HepG2 (cell line): ENCODE results near the gene PLBD2. TPM values are rescaled to one million over a fixed set of nuclear protein-coding genes. Genes with fewer than 3 reads are reported as not detected.
A peak's percentile ranks its signal among the peaks of the same experiment; 100 is the strongest.

ENCODE experiments used
- ATF1 ChIP-seq: IDR thresholded peaks from 2 replicates; pipeline ENCODE4 v1.6.1; 2016; ENCODE audit warnings: mild to moderate bottlenecking, control low read depth
- BCL3 ChIP-seq: sonication (generic); formaldehyde crosslinking; IDR thresholded peaks from 2 replicates; pipeline ENCODE4 v1.5.1; 2020; ENCODE audit warnings: mild to moderate bottlenecking, missing genetic modification reagents, moderate library complexity
- CTCF ChIP-seq: sonication (generic); formaldehyde crosslinking; IDR thresholded peaks from 2 replicates; pipeline ENCODE4 v1.5.0; 2020; ENCODE audit warnings: mild to moderate bottlenecking, missing genetic modification reagents, moderate library complexity
- ELF4 ChIP-seq: sonication (generic); formaldehyde crosslinking; IDR thresholded peaks from 2 replicates; pipeline ENCODE4 v1.5.0; 2020; ENCODE audit warnings: missing genetic modification reagents, mild to moderate bottlenecking, moderate library complexity, borderline replicate concordance
- HCFC1 ChIP-seq: fragments of 150-350 bp; IDR thresholded peaks from 2 replicates; pipeline ENCODE4 v1.6.1; 2014; ENCODE audit warnings: low read depth, low read length
- KDM6A ChIP-seq: IDR thresholded peaks from 2 replicates; pipeline ENCODE4 v1.6.1; 2016; ENCODE audit warnings: low read depth
- MYNN ChIP-seq: sonication (generic); formaldehyde crosslinking; IDR thresholded peaks from 2 replicates; pipeline ENCODE4 v1.4.0; 2020; ENCODE audit warnings: mild to moderate bottlenecking, low read depth, missing genetic modification reagents
- NFIC ChIP-seq: IDR thresholded peaks from 2 replicates; pipeline ENCODE4 v1.6.1; 2012; ENCODE audit warnings: mild to moderate bottlenecking, low read length, inconsistent platforms
- NFKB2 ChIP-seq: sonication (generic); formaldehyde crosslinking; IDR thresholded peaks from 2 replicates; pipeline ENCODE4 v1.4.0; 2020; ENCODE audit warnings: missing genetic modification reagents, borderline replicate concordance
- NFYC ChIP-seq: IDR thresholded peaks from 2 replicates; pipeline ENCODE4 v1.6.1; 2016; ENCODE audit warnings: missing genetic modification reagents, missing compliant biosample characterization
- NRL ChIP-seq: sonication (generic); formaldehyde crosslinking; IDR thresholded peaks from 2 replicates; pipeline ENCODE4 v1.5.0; 2020; ENCODE audit warnings: missing genetic modification reagents, mild to moderate bottlenecking, moderate library complexity, borderline replicate concordance
- ONECUT2 ChIP-seq: sonication (generic); formaldehyde crosslinking; IDR thresholded peaks from 2 replicates; pipeline ENCODE4 v1.4.0; 2020; ENCODE audit warnings: missing genetic modification reagents
- PHF5A ChIP-seq: IDR thresholded peaks from one replicate; pipeline ENCODE4 v1.6.1; 2018; ENCODE audit warnings: low read depth, missing genetic modification reagents; ENCODE audit not compliant: unreplicated experiment
- RFXAP ChIP-seq: sonication (generic); formaldehyde crosslinking; IDR thresholded peaks from 2 replicates; pipeline ENCODE4 v1.4.0; 2020; ENCODE audit warnings: missing genetic modification reagents, borderline replicate concordance
- RNF219 ChIP-seq: sonication (generic); formaldehyde crosslinking; IDR thresholded peaks from 2 replicates; pipeline ENCODE4 v1.5.0; 2020; ENCODE audit warnings: mild to moderate bottlenecking, missing genetic modification reagents
- SIN3B ChIP-seq: fragments of 150-350 bp; IDR thresholded peaks from 2 replicates; pipeline ENCODE4 v1.6.1; 2014; ENCODE audit warnings: low read length
- SIX1 ChIP-seq: sonication (generic); formaldehyde crosslinking; IDR thresholded peaks from 2 replicates; pipeline ENCODE4 v1.4.0; 2020; ENCODE audit warnings: missing genetic modification reagents, borderline replicate concordance
- SOX13 ChIP-seq, 3 experiments: fragments of 450-650 bp in 1 of 3; sonication (generic) in 1 of 3; formaldehyde crosslinking in 1 of 3; IDR thresholded peaks in 2 of 3; conservative IDR thresholded peaks in 1 of 3; 2 replicates each; pipeline versions ENCODE4 v1.5.0 to v1.6.1; 2016 to 2020; ENCODE audit warnings: antibody characterized with exemption in 1 of 3, mild to moderate bottlenecking in 1 of 3, missing compliant biosample characterization in 1 of 3, missing genetic modification reagents in 1 of 3, moderate library complexity in 1 of 3
- TFDP1 ChIP-seq: IDR thresholded peaks from 2 replicates; pipeline ENCODE4 v1.6.1; 2016; ENCODE audit warnings: missing compliant biosample characterization, missing genetic modification reagents, borderline replicate concordance
- ZMAT5 ChIP-seq: sonication (generic); formaldehyde crosslinking; IDR thresholded peaks from 2 replicates; pipeline ENCODE4 v1.5.0; 2020; ENCODE audit warnings: mild to moderate bottlenecking, low read depth, missing genetic modification reagents, borderline replicate concordance
- ZNF616 ChIP-seq: sonication (generic); formaldehyde crosslinking; IDR thresholded peaks from 2 replicates; pipeline ENCODE4 v1.5.0; 2020; ENCODE audit warnings: low read depth, mild to moderate bottlenecking, missing genetic modification reagents
- ZSCAN21 ChIP-seq: sonication (generic); formaldehyde crosslinking; IDR thresholded peaks from 2 replicates; pipeline ENCODE4 v1.8.0; 2022; ENCODE audit warnings: mild to moderate bottlenecking, missing genetic modification reagents, moderate library complexity, borderline replicate concordance
- polyA plus RNA-seq, 8 experiments: library from polyadenylated mRNA; depleted of rRNA in 3 of 8; stranded (reverse) in 7 of 8; unstranded in 1 of 8; fragments of >200 nt; fragmentation: Illumina TruSeq in 4 of 8; extraction: Trizol in 4 of 8; gene quantifications; 2 replicates each; pipeline versions ENCODE4 v1.2.1 to v1.2.3, GENCODE V29; 2011 to 2016; ENCODE audit warnings: low read depth in 4 of 8, missing spikeins in 1 of 8, mixed read lengths in 1 of 8; ENCODE audit not compliant: insufficient read depth in 1 of 8
- total RNA-seq, 5 experiments: library from RNA; depleted of rRNA; stranded (reverse); fragments of >200 nt; fragmentation: Illumina TruSeq; extraction: Trizol; gene quantifications; 2 replicates each; pipeline ENCODE4 v1.2.3, GENCODE V29; 2016; ENCODE audit warnings: low read depth in 1 of 5

Gene PLBD2
- total and polyA plus RNA-seq, 2 of the 13 experiments (the other 11 are each of a cell fraction or from before 2014, with no cell fraction given): 6.7 to 8.5 TPM

- TF ChIP-seq NFKB2 (CRISPR knock-in tag): peak; percentile 81; the same call in 1 of the 2 replicates
- no peak for TF ChIP-seq MYNN
- no peak for TF ChIP-seq SIX1 (CRISPR knock-in tag)
- peak; percentile 58; the same call in 1 of the 2 replicates for TF ChIP-seq NRL
- TF ChIP-seq ELF4 (CRISPR knock-in tag): no peak; the same call in 1 of the 2 replicates
- no peak for TF ChIP-seq HCFC1
- no peak for TF ChIP-seq SIN3B
- TF ChIP-seq ONECUT2 (CRISPR knock-in tag): no peak
- no peak for TF ChIP-seq PHF5A
- no peak for TF ChIP-seq ZMAT5 (CRISPR knock-in tag)
- no peak for TF ChIP-seq ATF1 (CRISPR knock-in tag)
- TF ChIP-seq TFDP1 (CRISPR knock-in tag): peak; percentile 81; the same call in 1 of the 2 replicates
- TF ChIP-seq RFXAP (CRISPR knock-in tag): 0 out of 2 replicates have a peak, but pooled peaks have one; percentile 35
- no peak for TF ChIP-seq CTCF (CRISPR knock-in tag)
- peak; percentile 86; the same call in 1 of the 2 replicates for TF ChIP-seq BCL3 (CRISPR knock-in tag)
- peak; percentile 54; the same call in 1 of the 2 replicates for TF ChIP-seq ZSCAN21 (CRISPR knock-in tag)
- no peak for TF ChIP-seq NFIC
- no peak for TF ChIP-seq ZNF616 (CRISPR knock-in tag)
- no peak for TF ChIP-seq KDM6A (CRISPR knock-in tag)
- TF ChIP-seq NFYC (CRISPR knock-in tag): no peak
- TF ChIP-seq SOX13 (IDR thresholded peaks at IDR 0.05): no peak
- TF ChIP-seq SOX13 (CRISPR knock-in tag; conservative IDR thresholded peaks at IDR 0.05 in 1 of 2, IDR thresholded peaks at IDR 0.05 in 1 of 2): no peak; a peak in 1 of 4 replicates
- TF ChIP-seq RNF219: no peak
These were observed 23.4 kb upstream of the PLBD2 start, which contains the start of gene SLC8B1 (continued) for GRCh38 chr12:113334786-113335539.
